Subcutaneous abdominal adipose tissue (tissue), 5 donors: ENCODE results near the gene ZDHHC5.
A peak's percentile ranks its signal among the peaks of the same experiment; 100 is the strongest.
"Not testable (repeated sequence)": the region's sequence is repeated elsewhere in the genome, so short reads cannot be mapped to it uniquely, and the experiment has no call there.

Experiments used
- H3K27ac ChIP-seq: one replicate; pipeline ENCODE4 v1.7.0; 2013; ENCODE audit warnings: low read depth, mild to moderate bottlenecking, inconsistent platforms, low read length, moderate library complexity
- H3K27me3 ChIP-seq, 5 donors: one replicate each; pipeline ENCODE4 v1.7.0; 2013; ENCODE audit warnings: low read length in 5 of 5, inconsistent platforms in 1 of 5; ENCODE audit not compliant: control insufficient read depth in 5 of 5, insufficient read depth in 4 of 5
- H3K36me3 ChIP-seq, 5 donors: one replicate each; pipeline ENCODE4 v1.7.0; 2013; ENCODE audit warnings: low read length in 5 of 5; ENCODE audit not compliant: control insufficient read depth in 5 of 5, insufficient read depth in 5 of 5
- H3K4me1 ChIP-seq, 5 donors: one replicate each; pipeline ENCODE4 v1.7.0; 2013; ENCODE audit warnings: low read length in 5 of 5, mild to moderate bottlenecking in 3 of 5, moderate library complexity in 1 of 5; ENCODE audit not compliant: control insufficient read depth in 5 of 5, insufficient read depth in 5 of 5
- H3K4me3 ChIP-seq, 5 donors: one replicate each; pipeline ENCODE4 v1.7.0; 2013; ENCODE audit warnings: low read length in 5 of 5, low read depth in 1 of 5
- H3K9ac ChIP-seq, 5 donors: one replicate each; pipeline ENCODE4 v1.7.0; 2013; ENCODE audit warnings: low read length in 5 of 5, mild to moderate bottlenecking in 4 of 5, moderate library complexity in 3 of 5
- H3K9me3 ChIP-seq, 5 donors: one replicate each; pipeline ENCODE4 v1.7.0; 2013; ENCODE audit warnings: low read length in 5 of 5; ENCODE audit not compliant: control insufficient read depth in 5 of 5
- donor health status: healthy.
- donor health status: healthy.
- donor health status: healthy.
- donor health status: healthy.
- donor health status: healthy.

ZDHHC5 gene

GRCh38 chr11:57650739-57651090 lies 17.2 kb upstream of the ZDHHC5 start:
- H3K27me3 ChIP-seq = peaks cover 33 to 45% (median 39%) of the 10 kb centered on the region in 5 donors

GRCh38 chr11:57651408-57651807 lies 16.5 kb upstream of the ZDHHC5 start:
- no peak overlapping the region for H3K9ac ChIP-seq
- no peaks in the 10 kb centered on the region for H3K36me3 ChIP-seq
- H3K4me1 ChIP-seq = peaks cover 0 to 39% (median 33%) of the 10 kb centered on the region in 5 donors
- H3K27ac ChIP-seq = no peak overlapping the region
- no peak overlapping the region for H3K4me3 ChIP-seq
- H3K9me3 ChIP-seq = no peaks in the 10 kb centered on the region
- peaks cover 26 to 38% (median 36%) of the 10 kb centered on the region in 5 donors for H3K27me3 ChIP-seq

More at GRCh38 chr11:57650739-57651090, 17.2 kb upstream of the ZDHHC5 start:
- Histone ChIP-seq H3K36me3 (no peaks in the 10 kb centered on the region), H3K9ac (no peak overlapping the region), H3K27ac (no peak overlapping the region), H3K4me1 (peaks cover 0 to 46% (median 38%) of the 10 kb centered on the region in 5 donors), H3K4me3 (no peak overlapping the region), H3K9me3 (no peaks in the 10 kb centered on the region)

DNA sequence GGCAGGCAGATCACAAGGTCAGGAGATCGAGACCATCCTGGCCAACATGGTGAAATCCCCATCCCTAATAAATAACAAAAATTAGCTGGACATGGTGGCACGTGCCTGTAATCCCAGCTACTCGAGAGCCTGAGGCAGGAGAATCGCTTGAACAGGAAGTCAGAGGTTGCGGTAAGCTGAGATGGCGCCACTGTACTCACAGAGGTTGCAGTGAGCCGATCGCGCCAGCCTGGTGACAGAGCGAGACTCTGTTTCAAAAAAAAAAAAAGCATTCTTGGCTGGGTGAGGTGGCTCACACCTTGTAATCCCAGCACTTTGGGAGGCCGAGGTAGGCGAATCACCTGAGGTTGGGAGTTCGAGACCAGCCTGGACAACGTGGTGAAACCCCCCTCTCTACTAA lies 15.7 kb upstream of the ZDHHC5 start:
- not testable (repeated sequence) for H3K9me3 ChIP-seq, H3K27ac ChIP-seq, H3K9ac ChIP-seq, H3K4me3 ChIP-seq, H3K36me3 ChIP-seq
- Histone ChIP-seq H3K4me1 (peaks cover 0 to 38% (median 31%) of the 10 kb centered on the region in 5 donors), H3K27me3 (peaks cover 21 to 30% (median 28%) of the 10 kb centered on the region in 5 donors)

- H3K9ac ChIP-seq = peak overlapping the region in 1 of 5 donors; percentile 51
- H3K36me3 ChIP-seq = no peaks in the 10 kb centered on the region
- peaks cover 21 to 26% (median 23%) of the 10 kb centered on the region in 5 donors for H3K27me3 ChIP-seq
- peaks cover 0 to 37% (median 27%) of the 10 kb centered on the region in 5 donors for H3K4me1 ChIP-seq
- H3K9me3 ChIP-seq = no peaks in the 10 kb centered on the region
- H3K4me3 ChIP-seq = no peak overlapping the region
- H3K27ac ChIP-seq = no peak overlapping the region
These were observed 15.3 kb upstream of the ZDHHC5 start for GRCh38 chr11:57652662-57653061.

DNA sequence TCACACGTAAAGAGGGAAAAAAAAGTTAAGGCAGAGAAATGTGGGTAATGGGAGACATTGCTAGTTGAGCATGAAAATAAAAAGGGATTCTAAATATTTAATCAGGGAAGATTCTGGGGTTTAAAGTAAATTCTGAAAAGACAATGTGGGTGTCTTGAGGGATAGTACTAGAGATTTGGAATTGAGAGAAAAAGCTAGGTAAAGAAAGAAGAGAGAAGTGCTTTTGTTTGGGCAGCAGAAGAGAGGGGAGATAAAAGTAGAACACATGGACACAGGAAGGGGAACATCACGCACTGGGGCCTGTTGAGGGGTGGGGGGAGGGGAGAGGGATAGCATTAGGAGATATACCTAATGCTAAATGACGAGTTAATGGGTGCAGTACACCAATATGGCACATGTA lies 14.8 kb upstream of the ZDHHC5 start:
- no peak overlapping the region for H3K27ac ChIP-seq
- H3K4me3 ChIP-seq = no peak overlapping the region
- peaks cover 18 to 21% (median 19%) of the 10 kb centered on the region in 5 donors for H3K27me3 ChIP-seq
- H3K9me3 ChIP-seq = no peaks in the 10 kb centered on the region
- peaks cover 2 to 38% (median 26%) of the 10 kb centered on the region in 5 donors for H3K4me1 ChIP-seq
- H3K36me3 ChIP-seq = no peaks in the 10 kb centered on the region
- peak overlapping the region in 1 of 5 donors; percentile 51 for H3K9ac ChIP-seq

- H3K4me1 ChIP-seq = peaks cover 4 to 24% (median 20%) of the 10 kb centered on the region in 5 donors
- peaks cover 7 to 26% (median 22%) of the 10 kb centered on the region in 5 donors for H3K36me3 ChIP-seq
- no peaks in the 10 kb centered on the region for H3K9me3 ChIP-seq
- peak overlapping the region; percentile 86 for H3K27ac ChIP-seq
- no peaks in the 10 kb centered on the region for H3K27me3 ChIP-seq
- H3K4me3 ChIP-seq = peak overlapping the region; percentile 72 to 97 (median 90)
- peak overlapping the region in 4 of 5 donors; percentile 57 to 85 (median 74) for H3K9ac ChIP-seq
These were observed 11.1 kb upstream of the ZDHHC5 start for GRCh38 chr11:57656885-57657193.

GRCh38 chr11:57657194-57658022 lies 10.5 kb upstream of the ZDHHC5 start, which contains the start of gene CLP1:
Gene CLP1, plus strand, starts transcription at chr11:57657762. Its CDS starts 1,715 bp downstream, at chr11:57659477.
- Histone ChIP-seq H3K9me3 (no peaks in the 10 kb centered on the region), H3K36me3 (peaks cover 7 to 32% (median 26%) of the 10 kb centered on the region in 5 donors), H3K27ac (peak within 1 kb of the TSS; percentile 86), H3K27me3 (no peaks in the 10 kb centered on the region), H3K9ac (peak within 1 kb of the TSS; percentile 50 to 93 (median 87)), H3K4me3 (peak within 1 kb of the TSS; percentile 88 to 97 (median 91)), H3K4me1 (peaks cover 4 to 24% (median 20%) of the 10 kb centered on the region in 5 donors)

DNA sequence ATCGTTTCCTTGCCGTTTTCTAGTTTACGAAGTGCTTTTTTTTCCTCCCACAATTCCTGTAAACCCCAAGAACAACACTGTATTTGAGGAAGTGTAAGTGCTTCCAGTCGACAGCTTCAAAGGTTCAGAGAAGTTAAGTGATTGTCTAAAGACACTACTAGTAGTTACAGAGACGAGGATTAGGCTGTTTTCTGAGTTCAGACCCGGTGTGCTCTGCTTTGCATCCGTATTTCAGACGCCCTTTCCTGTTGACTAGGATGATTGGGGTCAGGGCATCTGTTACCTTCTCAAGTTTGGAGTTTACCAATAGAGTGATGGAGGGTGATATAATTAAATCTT lies 9.9 kb upstream of the ZDHHC5 start:
- peak overlapping the region; percentile 86 for H3K27ac ChIP-seq
- peaks cover 4 to 19% (median 17%) of the 10 kb centered on the region in 5 donors for H3K4me1 ChIP-seq
- peak overlapping the region; percentile 88 to 97 (median 91) for H3K4me3 ChIP-seq
- peak overlapping the region; percentile 50 to 93 (median 87) for H3K9ac ChIP-seq
- H3K36me3 ChIP-seq = peaks cover 7 to 36% (median 27%) of the 10 kb centered on the region in 5 donors
- no peaks in the 10 kb centered on the region for H3K9me3 ChIP-seq
- H3K27me3 ChIP-seq = no peaks in the 10 kb centered on the region

GRCh38 chr11:57659669-57660068 lies 8.2 kb upstream of the ZDHHC5 start:
- Histone ChIP-seq H3K9ac (no peak overlapping the region), H3K36me3 (peaks cover 7 to 36% (median 27%) of the 10 kb centered on the region in 5 donors), H3K4me1 (peaks cover 4 to 19% (median 16%) of the 10 kb centered on the region in 5 donors), H3K27me3 (no peaks in the 10 kb centered on the region), H3K27ac (no peak overlapping the region), H3K9me3 (no peaks in the 10 kb centered on the region), H3K4me3 (no peak overlapping the region)

DNA sequence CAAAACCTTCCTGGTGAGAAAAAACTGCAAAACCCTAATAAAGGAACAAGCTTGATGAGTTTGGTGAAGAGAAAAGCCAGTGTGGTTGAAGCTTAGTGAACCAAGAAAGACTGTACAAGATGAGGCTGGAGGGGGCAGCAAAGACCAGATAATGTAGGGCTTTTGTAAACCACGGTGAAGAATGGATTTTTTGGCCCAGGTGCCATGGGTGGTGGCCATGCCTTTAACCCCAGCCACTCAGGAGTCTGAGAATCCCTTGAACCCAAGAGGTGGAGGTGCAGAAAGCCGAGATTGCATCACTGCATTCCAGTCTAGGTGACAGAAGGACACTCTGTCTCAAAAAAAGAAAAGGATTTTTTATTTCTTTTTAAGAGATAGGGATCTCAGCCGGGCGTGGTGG lies 5.0 kb upstream of the ZDHHC5 start:
- Histone ChIP-seq H3K4me3 (no peak overlapping the region), H3K9ac (no peak overlapping the region), H3K4me1 (peaks cover 4 to 18% (median 15%) of the 10 kb centered on the region in 5 donors), H3K27ac (no peak overlapping the region), H3K9me3 (no peaks in the 10 kb centered on the region), H3K36me3 (peaks cover 7 to 36% (median 27%) of the 10 kb centered on the region in 5 donors), H3K27me3 (no peaks in the 10 kb centered on the region)
